ENCODE measurements around the gene PPDPF. TPM values are rescaled to one million over a fixed set of nuclear protein-coding genes. Genes with fewer than 3 reads are reported as not detected.

Gene PPDPF
- total RNA-seq, 1 donor from 2014 or later = 251 TPM

GRCh38 chr20:63495167-63495720, 25.3 kb upstream of the PPDPF start:
- no peaks in the 10 kb centered on the region for H3K36me3 ChIP-seq (ENCODE audit: insufficient read depth, low read length)
- no peak overlapping the region for H3K27ac ChIP-seq (ENCODE audit: low read depth, low read length)
- H2AFZ ChIP-seq (ENCODE audit: low read depth, low read length) = no peak overlapping the region
- H3K9me3 Mint-ChIP-seq (ENCODE audit: unreplicated experiment) = peaks cover 5% of the 10 kb centered on the region
- TF ChIP-seq, protein P1, sequence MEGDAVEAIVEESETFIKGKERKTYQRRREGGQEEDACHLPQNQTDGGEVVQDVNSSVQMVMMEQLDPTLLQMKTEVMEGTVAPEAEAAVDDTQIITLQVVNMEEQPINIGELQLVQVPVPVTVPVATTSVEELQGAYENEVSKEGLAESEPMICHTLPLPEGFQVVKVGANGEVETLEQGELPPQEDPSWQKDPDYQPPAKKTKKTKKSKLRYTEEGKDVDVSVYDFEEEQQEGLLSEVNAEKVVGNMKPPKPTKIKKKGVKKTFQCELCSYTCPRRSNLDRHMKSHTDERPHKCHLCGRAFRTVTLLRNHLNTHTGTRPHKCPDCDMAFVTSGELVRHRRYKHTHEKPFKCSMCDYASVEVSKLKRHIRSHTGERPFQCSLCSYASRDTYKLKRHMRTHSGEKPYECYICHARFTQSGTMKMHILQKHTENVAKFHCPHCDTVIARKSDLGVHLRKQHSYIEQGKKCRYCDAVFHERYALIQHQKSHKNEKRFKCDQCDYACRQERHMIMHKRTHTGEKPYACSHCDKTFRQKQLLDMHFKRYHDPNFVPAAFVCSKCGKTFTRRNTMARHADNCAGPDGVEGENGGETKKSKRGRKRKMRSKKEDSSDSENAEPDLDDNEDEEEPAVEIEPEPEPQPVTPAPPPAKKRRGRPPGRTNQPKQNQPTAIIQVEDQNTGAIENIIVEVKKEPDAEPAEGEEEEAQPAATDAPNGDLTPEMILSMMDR (IDR thresholded peaks at IDR 0.05; ENCODE audit: insufficient read depth, low read depth, low read length) = no peak
- no peak for FAIRE-seq
- no peaks in the 10 kb centered on the region for H3K79me2 ChIP-seq (ENCODE audit: insufficient read depth, low read length)
- no peaks in the 10 kb centered on the region for H3K9me3 ChIP-seq (ENCODE audit: insufficient read depth, low read depth, low read length)
- peaks cover 2% of the 10 kb centered on the region for H3K27me3 ChIP-seq (ENCODE audit: insufficient read depth, low read length)
- no peaks in the 10 kb centered on the region for H3K4me1 ChIP-seq (ENCODE audit: insufficient read depth, low read length)
- H3K9ac ChIP-seq (ENCODE audit: low read length) = no peak overlapping the region
- H3K36me3 Mint-ChIP-seq (ENCODE audit: low read depth, unreplicated experiment) = peaks cover 2% of the 10 kb centered on the region
- H3K4me1 Mint-ChIP-seq (ENCODE audit: low read depth, unreplicated experiment) = no peaks in the 10 kb centered on the region
- H3K27me3 Mint-ChIP-seq (ENCODE audit: low read depth, unreplicated experiment) = peaks cover 6% of the 10 kb centered on the region
- no peaks in the 10 kb centered on the region for H4K20me1 ChIP-seq (ENCODE audit: insufficient read depth, low read length)
- H3K4me2 ChIP-seq (ENCODE audit: low read length) = no peak overlapping the region
- no peak overlapping the region for H3K4me3 ChIP-seq (ENCODE audit: insufficient read depth, low read depth, low read length)
- no peak overlapping the region for H3K27ac Mint-ChIP-seq (ENCODE audit: unreplicated experiment)
- no peak overlapping the region for H3K4me3 Mint-ChIP-seq (ENCODE audit: unreplicated experiment)
- no peak for DNase-seq (ENCODE audit: low read depth)

DNA sequence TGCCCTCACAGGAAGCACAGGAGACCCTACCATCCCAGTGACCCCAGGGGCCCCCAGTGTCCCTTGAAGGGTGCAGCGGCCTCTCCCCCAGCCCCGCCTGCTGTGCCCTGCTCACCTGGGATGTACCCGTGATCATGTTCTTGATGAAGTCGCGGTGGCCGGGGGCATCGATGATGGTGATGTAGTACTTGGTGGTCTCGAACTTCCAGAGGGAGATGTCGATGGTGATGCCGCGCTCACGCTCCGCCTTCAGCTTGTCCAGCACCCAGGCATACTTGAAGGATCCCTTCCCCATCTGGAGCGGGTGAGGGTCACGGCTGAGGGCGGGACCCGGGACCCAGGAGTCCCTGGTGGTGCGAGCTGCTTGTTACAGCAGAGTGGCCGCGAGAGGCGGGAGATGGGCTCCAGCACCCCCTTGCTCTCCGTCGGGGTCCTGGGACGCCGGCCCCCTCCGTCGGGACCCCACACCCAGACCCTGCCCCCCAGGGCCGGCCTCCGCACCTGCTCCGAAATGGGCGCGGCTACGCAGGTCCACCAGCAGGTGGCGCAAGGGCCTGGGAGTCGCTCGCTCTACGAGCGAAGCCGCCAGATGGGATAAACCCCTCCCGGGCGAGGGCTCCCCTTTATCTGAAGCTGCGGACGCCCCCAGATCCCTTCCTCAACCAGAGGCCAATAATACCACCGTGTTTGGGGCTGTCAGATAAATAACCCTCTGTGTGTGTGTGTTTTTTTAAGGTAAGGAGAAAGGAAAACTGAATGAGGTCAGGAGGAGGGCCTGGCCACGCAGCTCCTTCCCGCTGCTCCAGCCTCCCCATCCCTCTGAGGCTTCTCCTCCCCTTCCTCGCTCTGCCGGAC, 24.6 kb upstream of the PPDPF start:
- H2AFZ ChIP-seq (ENCODE audit: low read depth, low read length) = peak overlapping the region; percentile 52
- peak overlapping the region; percentile 71 for H3K4me2 ChIP-seq (ENCODE audit: low read length)
- no peaks in the 10 kb centered on the region for H3K79me2 ChIP-seq (ENCODE audit: insufficient read depth, low read length)
- no peak overlapping the region for H3K4me3 ChIP-seq (ENCODE audit: insufficient read depth, low read depth, low read length)
- no peak overlapping the region for H3K9ac ChIP-seq (ENCODE audit: low read length)
- FAIRE-seq (no peak), DNase-seq (ENCODE audit: low read depth) (no peak)
- no peaks in the 10 kb centered on the region for H3K36me3 ChIP-seq (ENCODE audit: insufficient read depth, low read length)
- H4K20me1 ChIP-seq (ENCODE audit: insufficient read depth, low read length) = no peaks in the 10 kb centered on the region
- TF ChIP-seq EZH2 (IDR thresholded peaks at IDR 0.05; ENCODE audit: insufficient read depth, low read length) = no peak
- TF ChIP-seq, protein P1 (IDR thresholded peaks at IDR 0.05; ENCODE audit: insufficient read depth, low read depth, low read length) = peak; percentile 59
- H3K27me3 Mint-ChIP-seq (ENCODE audit: low read depth, unreplicated experiment) = peaks cover 6% of the 10 kb centered on the region
- H3K4me1 Mint-ChIP-seq (ENCODE audit: low read depth, unreplicated experiment) = no peaks in the 10 kb centered on the region
- peak overlapping the region; percentile 45 for H3K4me3 Mint-ChIP-seq (ENCODE audit: unreplicated experiment)
- no peak overlapping the region for H3K27ac ChIP-seq (ENCODE audit: low read depth, low read length)
- H3K27me3 ChIP-seq (ENCODE audit: insufficient read depth, low read length) = peaks cover 2% of the 10 kb centered on the region
- H3K27ac Mint-ChIP-seq (ENCODE audit: unreplicated experiment) = no peak overlapping the region
- peaks cover 2% of the 10 kb centered on the region for H3K36me3 Mint-ChIP-seq (ENCODE audit: low read depth, unreplicated experiment)
- H3K9me3 Mint-ChIP-seq (ENCODE audit: unreplicated experiment) = peaks cover 5% of the 10 kb centered on the region
- H3K9me3 ChIP-seq (ENCODE audit: insufficient read depth, low read depth, low read length) = no peaks in the 10 kb centered on the region
- H3K4me1 ChIP-seq (ENCODE audit: insufficient read depth, low read length) = no peaks in the 10 kb centered on the region

All from astrocyte (in vitro differentiated cells and primary cell).